NCI-H1105 (cell line): Measurements from ENCODE around the gene VAMP8.
"Not testable (repeated sequence)": the region's sequence is repeated elsewhere in the genome, so short reads cannot be mapped to it uniquely, and the experiment has no call there.

Source experiments
- DNase-seq: peaks from one replicate; lab custom pipeline; 2025; lab: John Stamatoyannopoulos, UW

The VAMP8 gene

DNA sequence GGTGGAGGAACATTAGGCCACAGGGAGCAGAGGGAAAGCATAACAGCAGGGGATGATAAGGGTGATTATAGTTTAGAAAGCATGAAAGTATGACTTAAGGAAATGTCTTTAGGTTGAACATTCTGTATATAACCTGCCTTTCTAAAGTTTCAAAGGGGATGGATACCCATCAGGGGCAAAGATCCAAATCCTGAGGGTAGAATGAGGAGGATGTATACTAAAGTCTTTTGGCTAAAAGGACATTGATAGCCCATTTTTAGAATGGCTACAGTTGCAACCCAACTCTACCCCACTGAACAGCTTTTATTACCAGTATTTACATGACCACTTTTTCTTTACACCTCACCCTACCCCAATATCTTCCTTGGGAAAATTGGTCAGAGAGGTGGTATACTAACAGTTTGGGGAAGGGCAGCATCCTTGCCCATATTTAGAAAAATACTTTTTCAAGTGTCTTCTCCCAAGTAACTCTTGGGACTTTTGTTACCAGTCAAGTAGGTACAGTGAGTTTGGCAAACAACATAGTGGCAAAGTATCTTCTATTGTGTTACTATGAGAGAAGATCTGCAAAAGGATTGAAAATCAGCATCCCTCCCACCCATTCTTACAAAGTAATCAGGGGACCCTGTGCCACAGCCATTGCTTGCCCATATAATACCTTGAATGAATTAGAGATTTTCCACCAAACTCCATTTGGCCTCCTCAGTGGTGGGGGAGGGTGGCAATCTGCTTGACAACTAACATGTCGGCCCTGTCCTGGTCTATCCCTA lies 30.1 kb upstream of the VAMP8 start:
- no peak for DNase-seq

DNA sequence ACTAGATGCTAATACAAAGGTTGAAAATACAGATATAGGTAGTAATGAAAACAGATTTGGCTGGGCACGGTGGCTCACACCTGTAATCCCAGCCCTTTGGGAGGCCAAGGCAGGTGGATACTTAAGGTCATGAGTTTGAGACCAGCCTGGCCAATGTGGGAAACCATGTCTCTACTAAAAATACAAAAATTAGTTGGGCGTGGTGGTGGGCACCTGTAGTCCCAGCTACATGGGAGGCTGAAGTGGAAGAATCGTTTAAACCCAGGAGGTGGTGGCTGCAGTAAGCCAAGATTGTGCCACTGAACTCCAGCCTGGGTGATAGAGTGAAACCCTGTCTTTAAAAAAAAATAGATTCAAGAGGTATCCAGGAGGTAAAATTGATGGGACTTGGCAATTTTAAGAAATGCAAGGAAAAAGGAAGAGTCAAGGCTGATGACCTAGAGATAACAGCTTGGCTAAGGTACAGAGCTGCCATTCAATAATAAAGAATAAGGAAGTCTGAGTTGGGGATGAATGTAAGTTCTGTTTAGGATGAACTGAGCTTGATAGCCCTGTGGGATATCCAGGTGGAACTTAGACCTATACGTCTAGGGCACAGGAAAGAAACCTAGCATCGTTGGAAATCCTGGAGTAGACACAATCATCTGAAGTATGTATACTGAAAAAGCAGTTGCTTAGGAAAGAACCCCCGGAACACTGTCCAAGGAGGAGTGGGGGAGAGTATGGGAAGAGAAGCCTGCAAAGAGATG lies 29.4 kb upstream of the VAMP8 start:
- no peak for DNase-seq

DNA sequence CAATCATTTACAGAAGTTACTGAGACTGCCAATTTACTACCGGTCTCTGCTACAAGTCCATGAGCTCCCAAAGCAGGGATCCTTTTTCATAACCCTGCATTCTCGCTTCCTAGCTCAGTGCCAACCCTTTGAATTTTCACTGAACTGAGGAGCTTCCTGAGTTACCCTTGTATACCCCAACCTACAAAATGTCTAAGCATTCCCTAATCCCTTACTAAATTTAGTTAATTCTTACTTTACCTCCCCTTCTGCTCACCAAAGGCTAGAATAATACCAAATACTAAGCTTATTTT lies 28.8 kb upstream of the VAMP8 start:
- DNase-seq: no peak

DNA sequence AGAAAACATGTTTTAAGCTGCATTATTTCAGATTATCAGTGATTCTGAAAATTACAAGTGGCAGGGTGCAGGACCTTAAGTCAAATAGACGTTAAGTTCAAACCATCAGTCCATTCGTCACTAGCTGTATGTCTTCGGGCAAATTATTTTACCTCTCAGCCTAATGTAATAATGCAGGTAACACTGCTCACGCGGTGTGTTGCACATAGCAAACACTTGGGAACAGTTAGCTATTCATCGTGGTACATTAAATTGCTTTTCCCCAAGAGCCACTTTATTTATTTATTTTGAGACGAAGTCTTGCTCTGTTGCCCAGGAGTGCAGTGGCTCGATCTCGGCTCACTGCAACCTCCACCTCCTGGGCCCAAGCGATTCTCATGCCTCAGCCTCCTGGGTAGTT lies 28.3 kb upstream of the VAMP8 start:
- no peak for DNase-seq

DNA sequence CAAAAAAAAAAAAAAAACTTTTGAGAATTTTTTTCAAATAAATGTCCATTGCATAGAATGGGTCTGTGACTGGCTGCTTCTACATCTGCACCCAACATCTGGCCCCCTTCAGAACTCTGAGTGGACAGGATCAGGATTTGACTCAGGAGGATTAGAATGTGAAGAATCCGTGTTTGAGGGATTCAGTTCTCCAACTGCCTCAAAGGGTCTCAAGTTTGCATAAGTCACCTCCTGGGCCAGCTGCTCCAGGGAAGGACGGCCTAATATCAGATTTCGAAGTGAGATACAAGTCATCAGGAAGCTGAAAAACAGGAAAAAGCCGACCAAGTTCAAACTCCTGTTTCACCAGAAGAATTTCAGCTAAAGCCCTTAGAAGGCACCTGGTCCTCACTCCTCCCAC lies 27.6 kb upstream of the VAMP8 start:
- no peak for DNase-seq

DNA sequence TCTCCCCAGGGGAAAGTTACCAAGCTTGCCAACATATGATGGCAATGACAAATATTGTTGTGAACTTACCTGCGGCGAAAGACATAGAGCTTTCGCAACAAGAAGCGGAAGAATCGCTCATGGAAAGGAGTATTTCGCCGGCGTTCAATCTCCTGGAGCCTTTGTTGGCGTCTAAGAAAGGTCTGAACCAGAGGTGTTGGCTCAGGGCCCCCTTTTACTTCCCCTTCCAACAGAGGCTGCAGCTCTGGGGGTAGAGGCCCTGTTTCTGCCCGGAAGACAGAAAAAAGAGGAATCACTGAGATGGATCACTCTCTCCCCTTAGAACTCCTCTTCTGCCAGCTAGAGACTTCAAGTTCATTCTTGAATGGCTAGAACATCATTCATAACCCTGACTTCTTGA lies 26.9 kb upstream of the VAMP8 start:
- no peak for DNase-seq

DNA sequence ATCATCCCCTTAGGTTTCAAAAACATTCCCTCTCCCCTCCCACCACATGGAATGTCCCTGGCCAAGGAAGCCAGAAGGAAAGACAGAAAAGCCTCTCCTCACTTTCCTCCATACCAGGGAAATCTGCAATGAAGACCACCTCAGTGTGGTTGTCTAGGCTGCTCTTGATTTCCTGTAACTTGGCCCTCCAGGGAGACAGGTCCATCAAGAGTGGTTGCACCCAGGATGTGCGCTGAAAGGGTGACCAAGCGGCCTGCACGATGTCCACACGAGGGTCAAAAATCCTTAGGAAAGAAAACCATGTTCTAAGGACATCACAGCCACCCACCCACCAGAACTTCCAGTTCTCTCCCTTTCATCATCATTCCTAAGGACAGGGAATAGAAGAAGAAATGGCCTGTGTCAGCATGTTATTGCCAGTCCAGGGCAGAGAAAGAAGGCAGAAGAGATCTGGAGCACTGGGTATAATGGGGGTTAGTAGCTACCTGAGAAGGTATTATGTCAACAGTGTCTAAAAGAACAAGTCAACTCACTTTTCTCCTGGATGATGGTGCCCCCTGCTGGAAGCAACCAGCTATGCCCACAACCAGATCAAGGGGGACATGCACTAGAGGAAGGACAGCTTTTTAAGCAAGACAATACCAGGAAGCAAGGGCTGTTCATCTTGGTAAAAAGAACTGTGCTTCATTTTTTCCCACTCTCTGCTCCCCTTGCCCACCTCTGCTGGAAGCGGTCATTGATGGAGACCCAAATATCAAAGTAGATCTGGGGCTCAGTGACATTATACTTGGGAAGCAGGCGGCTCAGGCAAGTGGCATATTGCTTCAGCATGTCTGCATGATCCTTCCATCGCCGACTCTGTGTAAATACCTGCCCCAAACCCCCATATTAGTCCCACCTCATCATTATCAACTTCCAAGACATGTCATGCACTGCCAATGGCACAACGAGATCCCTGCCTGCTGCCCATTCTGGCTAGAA lies 25.4 kb upstream of the VAMP8 start:
- DNase-seq: peak; percentile 62

DNA sequence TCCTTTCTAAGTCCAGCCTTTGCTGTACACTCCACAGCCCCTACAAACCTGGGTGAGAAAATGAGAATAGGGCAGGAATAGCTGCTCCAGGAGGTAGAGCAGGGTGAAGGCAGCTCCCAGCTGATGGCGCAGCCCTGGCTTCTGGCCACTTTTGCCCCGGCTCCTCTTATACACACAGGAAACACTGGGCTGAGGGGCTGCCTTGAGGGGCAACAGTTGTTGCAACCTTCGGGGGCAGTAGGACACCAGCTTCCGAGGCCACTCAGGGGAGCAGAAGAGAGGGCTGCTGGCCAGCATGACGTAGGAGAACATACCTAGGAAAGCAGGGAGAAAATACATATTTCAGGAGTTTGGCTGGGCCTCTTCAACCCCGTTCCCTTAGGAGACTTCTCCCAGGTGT lies 24.2 kb upstream of the VAMP8 start:
- no peak for DNase-seq

DNA sequence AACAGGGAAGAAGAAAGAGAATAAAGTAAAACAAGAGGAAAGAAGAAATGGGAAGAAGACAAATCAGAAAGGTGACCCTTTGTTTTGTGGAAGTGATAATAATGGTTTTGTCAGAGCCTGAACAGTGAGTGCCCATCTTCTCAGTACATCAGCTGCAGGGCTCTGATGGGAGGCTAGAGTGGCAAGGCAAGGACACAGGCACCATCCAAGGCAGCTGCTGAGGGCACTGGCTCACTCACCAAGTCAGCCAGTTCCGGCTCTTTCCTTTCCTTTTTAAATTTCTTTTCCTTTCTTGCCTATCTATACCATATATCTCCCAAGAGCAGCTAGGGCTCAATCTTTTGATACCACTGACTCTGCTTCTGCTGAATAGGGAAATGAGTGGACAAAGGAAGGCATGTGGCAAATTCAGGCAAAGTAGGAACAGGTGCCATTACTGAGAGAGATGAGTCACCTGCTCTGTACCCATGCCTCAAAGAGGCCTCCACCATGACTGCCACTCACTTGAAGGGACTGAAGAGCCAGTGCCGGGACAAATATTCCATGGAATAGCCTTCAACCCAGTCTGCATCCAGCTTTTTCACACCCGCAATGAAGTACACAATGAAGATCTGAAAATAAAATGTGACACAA lies 22.3 kb upstream of the VAMP8 start:
- DNase-seq: no peak

DNA sequence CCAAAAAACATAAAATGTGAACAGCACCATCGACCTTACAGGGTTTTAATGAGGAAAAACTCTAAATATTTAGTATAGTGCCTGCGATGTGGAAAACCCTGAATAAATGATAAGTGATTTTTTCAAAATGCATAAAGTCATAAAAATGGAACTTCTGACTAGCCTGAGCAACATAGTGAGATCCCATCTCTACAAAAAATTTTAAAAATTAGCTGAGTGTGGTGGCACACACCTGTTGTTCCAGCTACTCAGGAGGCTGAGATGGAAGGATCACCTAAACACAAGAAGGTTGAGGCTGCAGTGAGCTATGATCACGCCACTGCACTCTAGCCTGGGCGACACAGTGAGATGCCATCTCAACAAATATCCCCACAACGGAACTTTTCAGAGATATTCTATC lies 20.3 kb upstream of the VAMP8 start:
- no peak for DNase-seq

DNA sequence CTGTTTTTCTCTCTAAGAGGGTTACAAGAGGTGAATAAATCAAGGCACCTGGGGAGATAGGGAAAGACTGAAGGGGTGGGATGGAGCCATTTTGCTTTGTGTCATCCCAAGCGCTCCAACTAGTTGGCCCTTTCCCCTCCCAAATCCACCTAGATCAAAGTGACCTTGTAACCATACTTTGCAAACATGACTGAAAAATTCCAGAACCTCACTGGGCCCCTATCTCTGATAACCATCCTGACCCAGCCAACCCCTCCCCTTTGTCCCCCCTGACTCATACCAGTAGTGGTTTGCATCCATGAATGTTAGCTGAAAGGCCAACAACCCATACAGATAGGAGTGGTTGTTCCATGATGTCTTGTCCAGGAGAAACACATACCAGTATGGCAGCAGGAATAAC lies 19.2 kb upstream of the VAMP8 start:
- DNase-seq: no peak

DNA sequence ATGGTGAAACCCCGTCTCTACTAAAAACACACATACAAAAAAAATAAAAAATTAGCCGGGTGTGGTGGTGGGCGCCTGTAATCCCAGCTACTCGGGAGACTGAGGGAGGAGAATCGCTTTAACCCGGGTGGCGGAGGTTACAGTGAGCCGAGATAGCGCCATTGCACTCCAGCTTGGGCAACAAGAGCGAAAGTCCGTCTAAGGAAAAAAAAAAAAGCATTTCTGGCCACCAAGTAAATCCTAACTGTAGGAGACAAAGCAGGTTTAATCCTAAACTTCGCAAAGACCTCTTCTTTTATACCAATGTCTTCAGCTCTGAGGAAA lies 17.0 kb upstream of the VAMP8 start:
- not testable (repeated sequence) for DNase-seq

DNA sequence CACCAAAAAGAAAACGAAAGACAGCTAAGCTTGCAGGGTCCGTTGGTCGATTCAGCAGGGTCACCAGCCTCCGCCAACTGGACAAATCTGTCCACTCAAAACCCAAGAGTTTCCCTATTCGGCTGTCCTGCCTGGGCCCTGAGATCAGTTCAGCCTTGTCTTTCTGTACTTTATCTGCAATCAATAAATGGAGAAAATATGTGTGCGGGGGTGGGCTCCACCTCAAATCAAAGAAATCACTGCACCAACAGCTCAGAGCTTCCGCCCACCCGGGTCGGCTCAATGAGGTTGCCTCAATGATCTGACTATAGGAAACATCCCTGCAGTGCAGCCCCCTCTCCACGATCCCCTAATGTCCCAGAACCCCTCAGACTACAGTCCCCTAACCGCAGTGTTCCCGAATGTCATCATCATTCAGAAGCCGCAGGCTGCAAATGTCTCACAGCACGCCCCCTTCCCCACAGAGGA lies 16.5 kb upstream of the VAMP8 start:
- no peak for DNase-seq

DNA sequence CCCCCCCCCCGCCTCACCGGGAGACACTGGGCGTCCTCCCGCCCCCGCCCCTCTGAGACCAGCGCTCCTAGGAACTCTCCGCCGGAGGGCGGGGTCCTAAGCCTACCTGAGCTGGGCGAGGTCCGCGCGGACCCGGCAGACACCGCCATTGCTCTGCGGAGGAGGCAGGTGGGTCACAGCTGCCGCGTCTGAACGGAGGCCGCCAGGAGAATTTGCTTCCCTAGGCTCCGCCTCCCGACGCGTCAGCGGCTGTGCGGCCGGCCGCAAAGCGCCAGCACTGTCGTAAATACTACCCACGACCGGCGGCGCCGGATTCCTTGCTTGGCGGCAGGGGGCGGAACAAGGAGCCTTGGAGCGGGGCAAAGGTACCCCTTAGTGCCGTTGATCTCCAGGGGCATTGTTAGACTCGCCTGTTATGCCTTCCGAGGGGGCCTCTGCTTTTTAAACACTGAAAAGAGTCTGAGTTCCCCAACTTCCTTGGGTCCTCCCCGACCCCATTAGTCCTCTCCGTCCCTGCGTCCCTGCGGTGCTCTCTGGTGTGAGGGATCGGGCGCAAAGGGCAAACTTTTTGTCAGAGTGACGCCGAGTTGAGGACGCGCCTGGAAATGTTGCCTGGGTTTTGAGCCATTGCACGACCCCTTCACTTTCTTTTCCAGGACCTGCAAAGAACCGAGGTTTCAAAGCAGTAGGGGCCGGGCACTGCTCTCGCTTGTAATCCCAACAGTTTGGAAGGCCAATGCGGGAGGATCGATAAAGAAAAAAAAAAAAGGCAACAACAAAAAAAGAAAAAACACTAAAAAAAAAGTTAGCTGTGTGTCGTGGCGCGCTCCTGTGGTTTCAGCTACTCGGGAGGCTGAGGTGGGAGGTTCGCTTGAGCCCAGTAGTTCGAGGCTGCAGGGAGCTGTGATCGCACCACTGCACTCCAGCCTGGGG lies 15.8 kb upstream of the VAMP8 start, which contains the start of gene GGCX:
TSS of gene GGCX (minus strand) at position 214 of the 933 bp plus-strand sequence. CDS start at position 149, 65 bp downstream.
- peak; percentile 93 for DNase-seq

DNA sequence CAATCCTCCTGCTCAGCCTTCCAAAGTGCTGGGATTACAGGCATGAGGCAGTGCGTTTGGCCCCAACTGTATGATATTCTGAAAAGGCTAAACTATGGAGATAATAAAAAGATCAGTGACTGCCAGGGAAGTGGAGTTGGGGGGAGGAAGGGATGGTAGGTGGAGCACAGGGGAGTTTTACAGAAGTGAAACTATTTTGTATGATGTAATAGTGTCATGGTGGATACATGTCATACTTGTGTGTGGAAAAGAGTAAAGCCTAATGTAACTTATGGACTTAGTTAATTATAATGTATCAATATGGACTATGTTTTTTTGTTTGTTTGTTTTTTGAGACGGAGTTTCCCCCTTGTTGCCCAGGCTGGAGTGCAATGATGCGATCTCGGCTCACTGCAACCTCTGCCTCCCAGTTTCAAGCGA lies 13.2 kb upstream of the VAMP8 start:
- DNase-seq: no peak

DNA sequence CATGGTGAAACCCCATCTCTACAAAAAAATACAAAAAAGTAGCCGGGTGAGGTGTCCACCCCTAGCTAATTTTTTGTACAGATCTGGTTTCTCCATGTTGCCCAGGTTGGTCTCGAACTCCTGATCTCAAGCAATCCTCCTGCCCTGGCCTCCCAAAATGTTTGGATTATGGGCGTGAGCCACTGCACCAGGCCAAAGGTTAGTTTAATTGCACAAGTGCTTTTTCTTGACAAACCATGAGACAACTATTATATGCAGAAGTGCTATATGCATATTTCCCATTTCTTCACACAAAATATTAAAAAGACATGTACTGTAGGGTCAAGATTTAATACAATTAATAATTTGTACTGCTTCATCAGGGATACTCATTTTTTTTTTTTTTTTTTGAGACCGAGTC lies 11.1 kb upstream of the VAMP8 start:
- no peak for DNase-seq

DNA sequence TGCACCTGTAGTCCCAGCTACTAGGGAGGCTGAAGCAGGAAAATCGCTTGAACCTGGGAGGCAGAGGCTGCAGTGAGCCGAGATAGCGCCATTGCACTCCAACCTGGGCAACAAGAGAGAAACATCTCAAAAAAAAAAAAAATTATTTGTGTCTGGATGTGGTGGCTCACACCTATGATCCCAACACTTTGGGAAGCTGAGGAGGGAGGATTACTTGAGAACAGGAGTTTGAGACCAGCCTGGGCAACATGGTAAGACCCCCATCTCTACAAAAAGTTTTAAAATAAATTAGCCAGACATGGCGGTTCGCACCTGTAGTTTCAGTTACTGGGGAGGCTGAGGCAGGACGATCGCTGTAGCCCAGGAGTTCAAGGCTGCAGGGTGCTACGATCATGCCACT lies 1.6 kb upstream of the VAMP8 start:
- no peak for DNase-seq

DNA sequence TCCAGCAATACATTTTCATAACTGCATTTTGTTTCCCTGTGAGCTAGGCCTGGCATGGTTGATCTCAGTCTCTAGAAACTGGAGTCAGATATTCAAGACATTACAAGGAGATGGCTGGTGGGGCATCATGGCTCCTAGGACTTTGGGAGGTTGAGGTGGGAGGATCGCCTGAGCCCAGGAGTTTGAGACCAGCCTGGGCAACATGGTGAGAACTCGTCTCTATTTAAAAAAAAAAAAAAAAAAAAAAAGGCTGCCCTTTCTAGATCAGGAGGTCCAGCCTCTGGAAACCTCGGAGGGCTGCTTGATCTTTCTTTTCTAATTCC lies 362 bp upstream of the VAMP8 start:
- DNase-seq: no peak

DNA sequence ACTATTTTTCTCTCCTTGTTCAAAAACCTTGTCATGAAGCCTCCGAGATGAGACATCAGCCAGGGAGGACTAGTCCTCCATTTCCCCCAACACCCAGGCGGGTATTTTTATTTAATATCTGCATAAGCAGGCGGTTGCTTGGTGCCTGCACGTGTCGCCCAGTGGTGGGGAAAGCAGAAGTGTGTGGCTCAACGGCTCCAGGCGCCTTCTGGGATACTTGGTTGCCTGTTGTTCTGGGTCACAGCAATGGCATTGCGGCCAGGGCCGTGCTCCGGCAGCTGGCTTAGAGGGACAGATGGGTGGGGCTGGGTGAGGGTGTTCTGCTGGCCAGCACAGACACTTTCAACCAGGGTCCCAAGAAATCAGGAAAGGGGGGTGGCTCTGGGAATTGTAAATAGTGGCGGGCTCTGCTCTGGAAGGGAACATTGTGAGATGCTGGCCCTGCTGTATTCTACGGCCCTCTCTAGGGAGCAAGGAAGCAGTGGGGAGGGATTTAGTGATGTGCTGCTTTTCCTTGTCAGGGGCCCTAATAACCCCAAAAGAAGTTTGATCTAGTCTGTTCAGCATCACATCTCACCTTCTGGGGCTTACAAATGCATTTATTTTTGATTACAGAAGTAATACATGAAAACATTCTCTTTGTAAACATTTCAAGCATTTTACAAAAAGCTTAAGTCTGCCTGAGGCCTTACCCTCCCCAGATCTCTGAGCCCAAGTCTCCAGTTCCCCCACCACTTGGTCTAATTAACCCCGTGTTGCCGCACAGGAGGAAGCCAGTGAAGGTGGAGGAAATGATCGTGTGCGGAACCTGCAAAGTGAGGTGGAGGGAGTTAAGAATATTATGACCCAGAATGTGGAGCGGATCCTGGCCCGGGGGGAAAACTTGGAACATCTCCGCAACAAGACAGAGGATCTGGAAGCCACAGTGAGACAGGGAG lies 1.1 kb downstream of the VAMP8 start:
- no peak for DNase-seq
